ENCODE results near the gene CDKN2B-AS1. TPM values are rescaled to one million over a fixed set of nuclear protein-coding genes. Genes with fewer than 3 reads are reported as not detected.
"Not testable (repeated sequence)": the region's sequence is repeated elsewhere in the genome, so short reads cannot be mapped to it uniquely, and the experiment has no call there.

The CDKN2B-AS1 gene
- total RNA-seq, 1 experiment from 2014 or later: not detected

DNA sequence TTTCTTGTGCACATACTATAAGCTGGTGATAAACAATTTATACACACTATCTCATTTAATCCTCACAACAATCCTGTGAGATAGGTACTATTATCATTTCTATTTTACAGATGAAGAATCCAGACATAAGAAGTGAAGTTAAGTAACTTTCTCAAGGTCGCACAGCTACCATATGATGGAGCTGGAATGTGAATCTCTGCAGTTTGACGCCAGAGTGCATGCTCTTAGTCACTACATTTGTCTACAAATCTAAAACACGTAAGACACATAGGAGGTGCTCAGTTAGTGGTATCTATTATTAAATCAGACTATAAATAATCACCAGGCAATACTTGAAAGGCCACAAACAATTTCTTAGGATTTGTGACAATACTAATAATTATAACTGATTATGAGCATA, 59.5 kb downstream of the CDKN2B-AS1 start:
- no peaks in the 10 kb centered on the region for H3K9me3 Mint-ChIP-seq (ENCODE audit: unreplicated experiment)
- H3K4me3 Mint-ChIP-seq (ENCODE audit: unreplicated experiment): no peak overlapping the region
- no peaks in the 10 kb centered on the region for H3K36me3 Mint-ChIP-seq (ENCODE audit: insufficient read depth, unreplicated experiment)
- no peak for DNase-seq (ENCODE audit: unreplicated experiment)
- TF ChIP-seq, protein P1, sequence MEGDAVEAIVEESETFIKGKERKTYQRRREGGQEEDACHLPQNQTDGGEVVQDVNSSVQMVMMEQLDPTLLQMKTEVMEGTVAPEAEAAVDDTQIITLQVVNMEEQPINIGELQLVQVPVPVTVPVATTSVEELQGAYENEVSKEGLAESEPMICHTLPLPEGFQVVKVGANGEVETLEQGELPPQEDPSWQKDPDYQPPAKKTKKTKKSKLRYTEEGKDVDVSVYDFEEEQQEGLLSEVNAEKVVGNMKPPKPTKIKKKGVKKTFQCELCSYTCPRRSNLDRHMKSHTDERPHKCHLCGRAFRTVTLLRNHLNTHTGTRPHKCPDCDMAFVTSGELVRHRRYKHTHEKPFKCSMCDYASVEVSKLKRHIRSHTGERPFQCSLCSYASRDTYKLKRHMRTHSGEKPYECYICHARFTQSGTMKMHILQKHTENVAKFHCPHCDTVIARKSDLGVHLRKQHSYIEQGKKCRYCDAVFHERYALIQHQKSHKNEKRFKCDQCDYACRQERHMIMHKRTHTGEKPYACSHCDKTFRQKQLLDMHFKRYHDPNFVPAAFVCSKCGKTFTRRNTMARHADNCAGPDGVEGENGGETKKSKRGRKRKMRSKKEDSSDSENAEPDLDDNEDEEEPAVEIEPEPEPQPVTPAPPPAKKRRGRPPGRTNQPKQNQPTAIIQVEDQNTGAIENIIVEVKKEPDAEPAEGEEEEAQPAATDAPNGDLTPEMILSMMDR (IDR thresholded peaks at IDR 0.05; ENCODE audit: unreplicated experiment): no peak
- no peak overlapping the region for H3K27ac Mint-ChIP-seq (ENCODE audit: low read depth, unreplicated experiment)
- H3K4me1 Mint-ChIP-seq (ENCODE audit: insufficient read depth, unreplicated experiment): no peaks in the 10 kb centered on the region
- intact Hi-C loops (cut with micrococcal nuclease): no loop called here
- ChIA-PET POLR2A (no interaction called here), CTCF (no interaction called here)
- no TSS peak for BruUV-seq (replicated peaks)
- H3K27me3 Mint-ChIP-seq (ENCODE audit: insufficient read depth, unreplicated experiment): no peaks in the 10 kb centered on the region

DNA sequence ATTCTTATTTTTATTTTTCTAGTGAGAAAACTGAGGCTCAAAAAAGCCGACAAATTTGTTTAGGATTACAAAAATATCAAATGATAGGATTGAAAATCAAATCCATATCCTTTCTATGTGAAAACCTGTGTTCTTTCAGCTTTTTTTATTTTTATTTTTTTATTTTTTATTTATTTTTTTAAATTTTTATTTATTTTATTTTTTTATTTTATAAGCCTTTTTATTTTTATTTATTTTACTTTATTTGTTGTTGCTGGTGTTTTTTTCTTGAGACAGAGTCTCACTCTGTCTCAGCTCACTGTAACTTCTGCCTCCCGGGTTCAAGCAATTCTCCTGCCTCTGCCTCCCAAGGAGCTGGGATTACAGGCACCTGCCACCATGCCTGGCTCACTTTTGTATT, 59.9 kb downstream of the CDKN2B-AS1 start:
- H3K4me1 Mint-ChIP-seq (ENCODE audit: insufficient read depth, unreplicated experiment): no peaks in the 10 kb centered on the region
- DNase-seq (ENCODE audit: unreplicated experiment): no peak
- BruUV-seq (replicated peaks): no TSS peak
- H3K27me3 Mint-ChIP-seq (ENCODE audit: insufficient read depth, unreplicated experiment): no peaks in the 10 kb centered on the region
- no peak overlapping the region for H3K4me3 Mint-ChIP-seq (ENCODE audit: unreplicated experiment)
- ChIA-PET CTCF (no interaction called here), POLR2A (no interaction called here)
- intact Hi-C loops (cut with micrococcal nuclease): no loop called here
- no peaks in the 10 kb centered on the region for H3K9me3 Mint-ChIP-seq (ENCODE audit: unreplicated experiment)
- TF ChIP-seq, protein P1 (IDR thresholded peaks at IDR 0.05; ENCODE audit: unreplicated experiment): no peak
- H3K36me3 Mint-ChIP-seq (ENCODE audit: insufficient read depth, unreplicated experiment): no peaks in the 10 kb centered on the region
- no peak overlapping the region for H3K27ac Mint-ChIP-seq (ENCODE audit: low read depth, unreplicated experiment)

DNA sequence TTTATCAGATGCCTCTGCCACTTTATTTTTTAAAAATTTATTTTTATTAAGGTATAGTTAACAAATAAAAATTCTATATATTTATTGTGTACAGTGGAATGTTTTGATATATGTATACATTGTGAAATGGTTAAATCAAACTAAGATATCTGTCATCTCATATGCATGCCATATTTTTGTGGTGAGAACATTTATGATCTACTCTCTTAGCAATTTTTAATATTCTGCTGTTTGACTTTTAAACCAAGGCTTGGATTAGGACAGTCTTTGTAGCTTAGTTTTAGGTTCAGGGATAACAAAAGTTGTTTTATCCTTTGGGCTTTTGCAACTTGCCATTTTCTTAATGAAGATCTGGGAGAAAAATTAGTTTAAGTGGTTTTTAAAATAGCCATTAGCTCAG, 60.5 kb downstream of the CDKN2B-AS1 start:
- H3K27ac Mint-ChIP-seq (ENCODE audit: low read depth, unreplicated experiment): no peak overlapping the region
- H3K27me3 Mint-ChIP-seq (ENCODE audit: insufficient read depth, unreplicated experiment): no peaks in the 10 kb centered on the region
- intact Hi-C loops (cut with micrococcal nuclease): no loop called here
- TF ChIP-seq, protein P1 (IDR thresholded peaks at IDR 0.05; ENCODE audit: unreplicated experiment): no peak
- no peak overlapping the region for H3K4me3 Mint-ChIP-seq (ENCODE audit: unreplicated experiment)
- no peak for DNase-seq (ENCODE audit: unreplicated experiment)
- H3K4me1 Mint-ChIP-seq (ENCODE audit: insufficient read depth, unreplicated experiment): no peaks in the 10 kb centered on the region
- H3K9me3 Mint-ChIP-seq (ENCODE audit: unreplicated experiment): no peaks in the 10 kb centered on the region
- BruUV-seq (replicated peaks): no TSS peak
- POLR2A ChIA-PET: no interaction called here
- no peaks in the 10 kb centered on the region for H3K36me3 Mint-ChIP-seq (ENCODE audit: insufficient read depth, unreplicated experiment)
- CTCF ChIA-PET: no interaction called here

DNA sequence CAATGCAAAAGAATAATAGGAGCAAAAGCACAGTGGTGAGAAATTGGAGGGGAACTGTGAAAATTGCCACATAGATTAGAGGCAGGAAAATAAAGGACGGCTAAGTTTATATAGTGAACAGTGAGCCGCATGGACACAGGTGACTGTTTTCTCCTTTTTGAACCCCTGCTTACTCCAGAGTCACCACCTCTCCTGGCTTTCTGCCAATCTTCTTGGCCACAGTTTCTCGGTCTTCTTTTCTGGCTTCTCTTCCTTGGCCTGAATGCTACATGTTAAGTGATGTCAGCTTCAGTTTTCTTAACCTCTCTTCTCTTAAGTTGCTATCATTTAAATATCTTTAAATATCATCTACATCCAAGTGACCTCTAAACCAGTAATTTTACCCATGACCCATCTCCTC, 61.8 kb downstream of the CDKN2B-AS1 start:
- POLR2A ChIA-PET: no interaction called here
- Mint-ChIP-seq H3K4me3 (ENCODE audit: unreplicated experiment) (no peak overlapping the region), H3K36me3 (ENCODE audit: insufficient read depth, unreplicated experiment) (no peaks in the 10 kb centered on the region), H3K4me1 (ENCODE audit: insufficient read depth, unreplicated experiment) (no peaks in the 10 kb centered on the region), H3K9me3 (ENCODE audit: unreplicated experiment) (no peaks in the 10 kb centered on the region), H3K27ac (ENCODE audit: low read depth, unreplicated experiment) (no peak overlapping the region), H3K27me3 (ENCODE audit: insufficient read depth, unreplicated experiment) (no peaks in the 10 kb centered on the region)
- no peak for DNase-seq (ENCODE audit: unreplicated experiment)
- BruUV-seq (replicated peaks): no TSS peak
- intact Hi-C loops (cut with micrococcal nuclease): no loop called here
- CTCF ChIA-PET: no interaction called here
- TF ChIP-seq, protein P1 (IDR thresholded peaks at IDR 0.05; ENCODE audit: unreplicated experiment): no peak

DNA sequence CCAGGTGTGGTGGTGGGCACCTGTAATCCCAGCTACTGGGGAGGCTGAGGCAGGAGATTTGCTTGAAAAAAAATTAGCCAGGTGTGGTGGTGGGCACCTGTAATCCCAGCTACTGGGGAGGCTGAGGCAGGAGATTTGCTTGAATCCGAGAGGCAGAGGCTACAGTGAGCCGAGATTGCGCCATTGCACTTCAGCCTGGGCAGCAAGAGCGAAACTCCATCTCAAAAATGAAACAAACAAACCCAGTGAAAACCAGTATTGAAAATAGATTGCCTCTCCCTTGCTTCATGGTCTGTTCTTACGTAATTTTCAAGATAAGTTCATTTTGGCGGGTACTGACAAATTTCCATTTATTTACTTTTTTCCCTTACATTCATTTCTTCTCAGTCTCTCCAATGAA, 63.4 kb downstream of the CDKN2B-AS1 start:
- intact Hi-C loops (cut with micrococcal nuclease); H3K27ac Mint-ChIP-seq (ENCODE audit: low read depth, unreplicated experiment); CTCF ChIA-PET; H3K27me3 Mint-ChIP-seq (ENCODE audit: insufficient read depth, unreplicated experiment); H3K4me1 Mint-ChIP-seq (ENCODE audit: insufficient read depth, unreplicated experiment); BruUV-seq (replicated peaks); DNase-seq (ENCODE audit: unreplicated experiment); POLR2A ChIA-PET; H3K36me3 Mint-ChIP-seq (ENCODE audit: insufficient read depth, unreplicated experiment); H3K4me3 Mint-ChIP-seq (ENCODE audit: unreplicated experiment); H3K9me3 Mint-ChIP-seq (ENCODE audit: unreplicated experiment): not testable (repeated sequence)
